GM12873 (cell line): ENCODE results near the gene TNKS2.

Experiments
- CTCF ChIP-seq: IDR thresholded peaks from 2 replicates; pipeline ENCODE4 v1.5.1; 2012; ENCODE audit warnings: low read depth, mild to moderate bottlenecking, moderate library complexity, low read length, control low read depth; ENCODE audit not compliant: insufficient read depth; ENCODE audit errors: missing control alignments

TNKS2 gene

GRCh38 chr10:91804126-91804510 lies 5.9 kb downstream of the TNKS2 start:
- TF ChIP-seq CTCF, result no peak

DNA sequence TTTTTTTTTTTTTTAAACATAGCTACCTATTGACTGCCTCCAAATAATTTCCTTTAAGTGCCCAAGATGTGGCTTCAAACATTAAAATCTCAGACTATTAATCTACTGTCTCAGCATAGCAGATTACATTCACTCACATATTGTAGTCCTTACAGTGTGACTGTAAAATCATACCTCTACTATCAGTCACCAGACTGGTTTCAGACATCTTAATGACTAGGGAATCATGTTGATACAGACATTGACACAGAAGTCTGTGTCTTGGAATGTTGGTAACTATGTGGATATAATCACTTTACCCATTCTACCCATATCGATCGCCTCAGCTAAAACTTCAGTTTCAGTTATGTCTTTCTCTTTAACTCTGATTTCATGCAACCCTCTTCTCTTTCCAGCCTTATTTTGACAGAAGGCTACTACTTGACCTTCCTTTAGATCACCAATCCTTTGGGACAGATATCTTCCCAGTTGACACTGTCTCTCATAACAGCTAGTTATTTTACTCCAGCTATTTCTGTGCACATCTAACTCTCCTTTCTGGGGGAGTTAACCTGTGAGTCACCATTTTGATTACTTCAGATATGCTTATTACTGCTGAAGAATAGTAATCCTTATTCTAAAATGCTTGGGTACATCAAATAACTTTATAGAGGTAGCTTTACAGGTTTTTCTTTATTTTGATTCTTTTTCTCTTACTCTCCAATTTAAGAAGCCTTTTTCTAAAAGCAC lies 7.0 kb downstream of the TNKS2 start:
- TF ChIP-seq CTCF, result no peak

GRCh38 chr10:91813251-91813650 lies 15.0 kb downstream of the TNKS2 start:
- no peak for TF ChIP-seq CTCF

DNA sequence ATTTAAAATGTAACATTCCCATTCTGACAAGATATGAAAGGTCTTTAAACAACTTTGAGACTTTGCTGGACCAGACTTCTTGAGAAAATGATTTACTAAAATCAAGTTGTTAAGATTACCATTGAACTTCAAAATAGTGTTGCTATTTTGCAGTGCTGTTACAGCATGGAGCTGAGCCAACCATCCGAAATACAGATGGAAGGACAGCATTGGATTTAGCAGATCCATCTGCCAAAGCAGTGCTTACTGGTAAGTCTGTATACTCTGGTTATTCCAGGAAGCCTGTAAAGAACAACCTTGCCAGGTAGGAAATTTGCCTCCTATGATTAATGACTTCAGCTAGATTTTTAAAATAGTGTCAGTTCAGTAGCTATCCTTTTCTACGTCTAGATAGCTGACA lies 18.8 kb downstream of the TNKS2 start:
- no peak for TF ChIP-seq CTCF

- TF ChIP-seq CTCF, result no peak
These were observed 21.9 kb downstream of the TNKS2 start for GRCh38 chr10:91820144-91820543.

- no peak for TF ChIP-seq CTCF
These were observed 25.9 kb downstream of the TNKS2 start for GRCh38 chr10:91824076-91824475.

GRCh38 chr10:91829268-91829667 lies 31.0 kb downstream of the TNKS2 start:
- TF ChIP-seq CTCF, result no peak
